Chondrocyte (in vitro differentiated cells): ENCODE measurements around the gene EFNA3. TPM values are rescaled to one million over a fixed set of nuclear protein-coding genes. Genes with fewer than 3 reads are reported as not detected.
A peak's percentile ranks its signal among the peaks of the same experiment; 100 is the strongest.

Experiments
- DNase-seq: peaks from one replicate; pipeline ENCODE4 v3.0.0; 2021; ENCODE audit warnings: mixed read lengths, low spot score
- H3K27ac Mint-ChIP-seq: one replicate; pipeline ENCODE4 v1.8.0; 2021; ENCODE audit warnings: mild to moderate bottlenecking, moderate library complexity, mixed read lengths; ENCODE audit not compliant: unreplicated experiment
- H3K27me3 Mint-ChIP-seq: 2 replicates; pipeline ENCODE4 v1.8.0; 2021; ENCODE audit warnings: low read depth, mixed read lengths
- H3K36me3 Mint-ChIP-seq: 2 replicates; pipeline ENCODE4 v1.8.0; 2021; ENCODE audit warnings: low read depth, mixed read lengths
- H3K4me1 Mint-ChIP-seq: 2 replicates; pipeline ENCODE4 v1.8.0; 2021; ENCODE audit warnings: low read depth, mild to moderate bottlenecking, mixed read lengths
- H3K4me3 Mint-ChIP-seq: one replicate; pipeline ENCODE4 v1.8.0; 2021; ENCODE audit warnings: mild to moderate bottlenecking, moderate library complexity, mixed read lengths; ENCODE audit not compliant: unreplicated experiment
- H3K9me3 Mint-ChIP-seq: 2 replicates; pipeline ENCODE4 v1.8.0; 2021; ENCODE audit warnings: low read depth, mixed read lengths
- total RNA-seq: library from RNA; stranded (reverse); gene quantifications from 3 replicates; pipeline ENCODE4 v1.2.1, GENCODE V29; 2021
- TF ChIP-seq, protein P1 (sequence below): fragments of 200-600 bp; sonication (generic); IDR thresholded peaks from 2 replicates; pipeline ENCODE4 v1.5.0; 2021; ENCODE audit warnings: antibody characterized with exemption, mild to moderate bottlenecking, moderate library complexity

The EFNA3 gene
- total RNA-seq, 1 donor from 2014 or later = 4.5 TPM

DNA sequence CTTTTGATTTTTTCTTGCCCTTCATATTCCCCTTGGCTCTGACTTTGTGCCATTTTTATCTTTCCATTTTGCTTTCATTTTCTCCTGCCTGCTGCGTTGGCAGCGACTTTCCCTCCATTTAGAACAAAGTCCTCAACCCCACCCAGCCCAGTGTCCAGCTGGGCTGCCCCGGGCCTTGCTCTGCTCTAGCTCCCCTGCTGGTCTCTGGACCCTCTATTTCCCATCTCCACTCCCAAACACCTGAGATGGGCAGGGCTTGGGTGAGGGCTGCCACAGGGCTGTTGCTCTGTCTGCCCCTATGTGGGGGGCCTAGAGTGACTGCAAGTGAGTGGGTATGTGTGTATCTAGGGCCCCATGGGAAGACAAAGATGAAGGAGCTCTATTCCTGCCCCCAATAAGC is 34.8 kb upstream of the EFNA3 start:
- Mint-ChIP-seq H3K27me3 (peaks cover 3% of the 10 kb centered on the region), H3K36me3 (no peaks in the 10 kb centered on the region), H3K4me3 (no peak overlapping the region), H3K9me3 (no peaks in the 10 kb centered on the region), H3K27ac (no peak overlapping the region), H3K4me1 (peaks cover 10% of the 10 kb centered on the region)
- no peak for DNase-seq
- TF ChIP-seq, protein P1, sequence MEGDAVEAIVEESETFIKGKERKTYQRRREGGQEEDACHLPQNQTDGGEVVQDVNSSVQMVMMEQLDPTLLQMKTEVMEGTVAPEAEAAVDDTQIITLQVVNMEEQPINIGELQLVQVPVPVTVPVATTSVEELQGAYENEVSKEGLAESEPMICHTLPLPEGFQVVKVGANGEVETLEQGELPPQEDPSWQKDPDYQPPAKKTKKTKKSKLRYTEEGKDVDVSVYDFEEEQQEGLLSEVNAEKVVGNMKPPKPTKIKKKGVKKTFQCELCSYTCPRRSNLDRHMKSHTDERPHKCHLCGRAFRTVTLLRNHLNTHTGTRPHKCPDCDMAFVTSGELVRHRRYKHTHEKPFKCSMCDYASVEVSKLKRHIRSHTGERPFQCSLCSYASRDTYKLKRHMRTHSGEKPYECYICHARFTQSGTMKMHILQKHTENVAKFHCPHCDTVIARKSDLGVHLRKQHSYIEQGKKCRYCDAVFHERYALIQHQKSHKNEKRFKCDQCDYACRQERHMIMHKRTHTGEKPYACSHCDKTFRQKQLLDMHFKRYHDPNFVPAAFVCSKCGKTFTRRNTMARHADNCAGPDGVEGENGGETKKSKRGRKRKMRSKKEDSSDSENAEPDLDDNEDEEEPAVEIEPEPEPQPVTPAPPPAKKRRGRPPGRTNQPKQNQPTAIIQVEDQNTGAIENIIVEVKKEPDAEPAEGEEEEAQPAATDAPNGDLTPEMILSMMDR = no peak

DNA sequence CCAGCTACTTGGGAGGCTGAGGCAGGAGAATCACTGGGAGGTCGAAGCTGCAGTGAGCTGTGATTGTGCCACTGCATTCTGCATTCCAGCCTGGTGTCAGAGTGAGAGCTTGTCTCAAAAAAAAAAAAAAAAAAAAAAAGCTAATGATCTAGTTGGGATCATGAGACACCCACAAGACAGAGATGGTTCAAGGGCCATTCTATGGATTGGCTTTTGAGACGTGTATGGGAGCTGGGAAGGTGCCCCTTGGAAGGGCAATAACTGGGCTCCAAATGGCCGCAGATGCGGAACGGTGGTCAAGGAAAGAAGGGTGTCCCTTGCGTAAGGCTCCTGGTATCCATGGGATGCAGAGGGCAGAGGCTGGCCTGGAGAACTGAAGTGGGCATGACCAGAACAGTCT is 34.3 kb upstream of the EFNA3 start:
- peaks cover 3% of the 10 kb centered on the region for H3K27me3 Mint-ChIP-seq
- no peak overlapping the region for H3K4me3 Mint-ChIP-seq
- H3K36me3 Mint-ChIP-seq = no peaks in the 10 kb centered on the region
- no peaks in the 10 kb centered on the region for H3K9me3 Mint-ChIP-seq
- no peak for DNase-seq
- no peak overlapping the region for H3K27ac Mint-ChIP-seq
- H3K4me1 Mint-ChIP-seq = peaks cover 12% of the 10 kb centered on the region
- TF ChIP-seq, protein P1 = no peak

DNA sequence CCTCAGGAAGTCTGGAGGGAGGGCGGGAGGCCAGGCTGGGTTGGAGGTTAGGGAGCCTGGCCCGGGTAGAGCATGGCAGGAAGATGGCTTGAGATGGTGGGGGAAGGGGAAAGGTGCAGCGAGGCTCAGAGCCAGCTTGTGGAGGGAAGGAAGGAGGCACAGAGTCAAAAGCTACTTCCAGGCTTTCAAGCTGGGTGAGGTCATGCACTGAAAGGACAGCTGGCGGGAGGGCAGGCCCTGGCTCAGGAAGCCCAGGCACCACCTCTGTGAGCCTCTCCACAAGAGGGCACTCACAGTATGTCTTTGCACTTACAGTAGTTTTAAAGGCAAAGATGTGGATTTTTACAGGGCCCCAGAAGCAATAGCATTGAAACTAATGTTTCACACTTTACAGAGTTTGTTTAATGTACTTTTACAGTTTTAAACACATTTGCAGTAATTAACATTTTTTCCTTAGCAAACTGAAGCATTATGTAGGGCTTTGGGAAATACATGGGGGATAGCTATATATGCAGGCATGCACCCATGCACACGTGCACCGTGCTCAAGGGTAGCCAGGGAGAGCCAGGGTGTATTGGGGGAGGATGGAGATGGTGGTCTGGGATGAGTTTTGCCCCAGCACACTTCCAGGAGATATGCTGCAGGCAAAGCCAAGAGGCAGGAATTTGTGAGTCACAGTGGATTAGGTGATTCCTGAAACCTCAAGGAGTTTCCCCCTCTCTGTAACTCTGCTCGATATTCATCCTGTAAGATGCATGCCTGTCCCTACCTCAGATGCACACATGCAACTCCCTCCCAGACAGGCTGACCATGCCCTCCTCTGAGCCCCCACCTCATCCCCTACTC is 33.6 kb upstream of the EFNA3 start:
- TF ChIP-seq, protein P1 = peak; percentile 85
- H3K27me3 Mint-ChIP-seq = peaks cover 3% of the 10 kb centered on the region
- H3K27ac Mint-ChIP-seq = peak overlapping the region; percentile 30
- no peak overlapping the region for H3K4me3 Mint-ChIP-seq
- DNase-seq = no peak
- no peaks in the 10 kb centered on the region for H3K9me3 Mint-ChIP-seq
- H3K4me1 Mint-ChIP-seq = peaks cover 19% of the 10 kb centered on the region
- H3K36me3 Mint-ChIP-seq = no peaks in the 10 kb centered on the region

DNA sequence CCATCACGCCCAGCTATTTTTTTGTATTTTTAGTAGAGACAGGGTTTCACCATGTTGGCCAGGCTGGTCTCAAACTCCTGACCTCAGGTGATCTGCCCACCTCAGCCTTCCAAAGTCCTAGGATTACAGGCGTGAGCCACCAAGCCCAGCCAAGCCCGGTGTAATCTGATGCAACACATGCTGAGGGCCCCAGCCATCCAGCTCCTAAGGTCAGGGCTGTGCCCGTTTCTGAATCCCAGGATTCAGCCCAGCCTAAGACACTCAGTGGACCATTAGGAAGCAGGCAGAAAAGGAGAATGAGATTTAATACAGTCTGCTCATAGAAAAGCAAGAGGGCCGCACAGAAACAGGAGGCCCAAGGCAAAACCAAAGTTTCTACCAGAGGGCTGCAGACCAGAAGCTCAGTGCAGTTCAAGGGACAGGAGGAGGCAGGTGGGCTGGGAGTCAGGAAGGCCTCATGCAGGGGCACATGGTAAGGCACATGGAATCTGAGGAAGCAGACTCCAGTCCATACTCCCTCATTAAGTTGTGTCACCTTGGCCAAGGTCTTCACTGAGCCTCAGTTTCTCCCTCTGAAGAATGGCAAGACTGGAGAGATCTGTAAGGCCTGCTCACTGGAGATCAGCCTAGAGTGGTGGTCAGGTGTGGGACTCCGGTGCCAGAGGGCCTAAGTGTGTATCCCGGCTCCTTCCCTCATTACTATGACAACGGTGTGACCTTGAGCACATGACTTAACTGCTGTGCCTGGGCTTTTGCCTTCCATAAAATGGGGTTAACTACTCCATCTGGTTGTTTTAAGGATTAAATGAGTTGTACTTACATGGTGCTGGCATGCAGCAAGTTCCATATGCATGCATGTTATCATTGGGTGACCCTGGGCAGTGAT is 29.9 kb upstream of the EFNA3 start:
- no peak overlapping the region for H3K27ac Mint-ChIP-seq
- no peak for DNase-seq
- TF ChIP-seq, protein P1 = no peak
- H3K27me3 Mint-ChIP-seq = no peaks in the 10 kb centered on the region
- no peak overlapping the region for H3K4me3 Mint-ChIP-seq
- H3K4me1 Mint-ChIP-seq = peaks cover 36% of the 10 kb centered on the region
- no peaks in the 10 kb centered on the region for H3K36me3 Mint-ChIP-seq
- no peaks in the 10 kb centered on the region for H3K9me3 Mint-ChIP-seq
